ENCODE results near the gene POLA1.

Gene POLA1

DNA sequence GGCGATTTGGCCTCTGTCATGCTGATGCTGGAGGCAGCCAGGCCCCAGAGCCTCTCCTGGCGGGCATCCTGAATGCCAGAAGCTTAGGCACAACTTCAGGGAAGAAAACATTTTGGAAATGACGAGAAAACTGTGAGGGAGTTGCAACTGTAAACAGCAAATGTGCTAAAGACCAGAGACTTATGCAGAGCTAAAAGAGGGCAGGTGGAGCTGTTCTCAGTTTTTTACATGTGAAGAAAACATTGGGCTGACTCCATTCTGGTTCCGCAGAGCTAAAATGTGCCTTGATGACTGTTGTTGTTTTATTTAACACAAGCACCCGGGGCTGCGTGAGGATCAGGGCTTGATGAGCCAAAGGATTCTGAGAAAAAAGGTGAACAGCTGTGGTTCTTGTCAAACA, 332.9 kb downstream of the POLA1 start:
- ATAC-seq (no peak), DNase-seq (no peak)

DNA sequence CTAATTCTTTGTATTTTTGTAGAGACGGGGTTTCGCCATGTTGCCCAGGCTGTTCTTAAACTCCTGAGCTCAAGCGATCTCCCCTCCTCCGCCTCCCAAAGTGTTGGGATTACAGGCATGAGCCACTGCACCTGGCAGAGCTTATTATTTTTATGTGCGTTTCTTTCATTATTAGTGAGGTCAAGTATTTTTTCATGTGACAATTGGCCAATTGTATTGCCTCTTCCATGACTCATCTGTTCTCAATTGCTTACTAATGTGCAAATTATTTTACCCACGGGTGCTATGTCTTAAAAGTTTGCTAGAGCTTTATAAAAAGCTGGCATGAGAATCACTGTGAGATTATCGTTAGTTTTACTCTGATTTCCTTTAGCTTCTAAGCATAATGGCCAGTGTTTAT, 335.0 kb downstream of the POLA1 start:
- no peak for ATAC-seq
- DNase-seq = no peak

DNA sequence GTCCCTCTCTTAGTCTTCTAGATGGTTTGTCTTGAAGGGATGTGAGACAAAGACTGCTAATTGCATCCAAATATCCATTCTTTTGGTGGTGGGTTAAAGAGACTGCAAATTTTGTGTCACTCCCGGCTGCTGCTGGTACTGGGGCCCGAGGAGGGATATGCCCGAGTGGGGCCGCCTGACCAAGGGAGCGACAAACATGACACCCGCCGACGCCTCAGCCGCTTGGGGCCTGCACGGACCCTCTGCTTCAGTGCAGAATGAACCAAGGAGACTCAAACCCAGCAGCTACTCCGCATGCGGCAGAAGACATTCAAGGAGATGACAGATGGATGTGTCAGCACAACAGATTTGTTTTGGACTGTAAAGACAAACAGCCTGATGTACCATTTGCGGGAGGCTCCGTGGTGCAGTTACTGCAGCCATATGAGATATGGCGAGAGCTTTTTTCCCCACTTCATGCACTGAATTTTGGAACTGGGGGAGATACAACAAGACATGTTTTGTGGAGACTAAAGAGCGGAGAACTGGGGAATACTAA, 335.6 kb downstream of the POLA1 start:
- DNase-seq = no peak
- no peak for ATAC-seq

DNA sequence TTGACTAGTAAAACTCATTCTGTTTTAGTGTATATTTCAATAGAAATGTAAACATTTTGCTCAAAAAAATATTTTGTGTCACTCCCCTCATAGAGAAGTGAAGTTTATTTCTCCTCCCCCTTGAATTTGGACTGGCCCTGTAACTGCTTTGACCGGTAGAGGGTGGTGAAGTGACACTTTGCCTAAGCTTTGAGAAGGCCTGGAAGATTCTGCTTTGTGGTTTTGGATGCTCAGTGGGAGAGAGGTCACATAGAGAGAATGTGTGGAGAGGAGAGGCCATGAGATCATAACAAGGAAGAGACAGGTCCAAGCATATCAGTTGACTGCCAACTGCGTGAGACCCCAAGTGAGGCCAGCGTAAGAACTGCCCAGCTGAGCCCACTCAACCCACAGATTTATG, 341.2 kb downstream of the POLA1 start:
- ATAC-seq = no peak
- no peak for DNase-seq

DNA sequence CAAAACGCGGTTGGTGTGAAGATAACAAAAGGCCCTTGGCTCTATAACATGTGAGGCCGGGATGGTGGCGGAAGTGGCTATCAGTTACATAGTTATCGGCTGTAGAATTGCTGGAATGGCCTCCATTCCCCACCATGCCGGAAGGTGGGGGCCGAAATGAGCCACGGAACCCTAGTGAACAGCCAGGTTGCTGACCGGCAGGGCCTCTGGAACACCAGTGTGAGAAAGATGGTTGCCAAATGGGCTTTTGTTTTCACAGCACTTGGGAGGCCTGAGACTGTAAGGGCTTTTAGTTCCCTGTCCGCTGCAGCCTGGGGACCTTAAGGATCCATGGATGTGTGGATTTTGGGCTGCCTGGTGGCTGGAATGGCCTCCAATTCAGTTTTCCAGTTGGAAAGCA, 345.3 kb downstream of the POLA1 start:
- ATAC-seq (no peak), DNase-seq (no peak)

DNA sequence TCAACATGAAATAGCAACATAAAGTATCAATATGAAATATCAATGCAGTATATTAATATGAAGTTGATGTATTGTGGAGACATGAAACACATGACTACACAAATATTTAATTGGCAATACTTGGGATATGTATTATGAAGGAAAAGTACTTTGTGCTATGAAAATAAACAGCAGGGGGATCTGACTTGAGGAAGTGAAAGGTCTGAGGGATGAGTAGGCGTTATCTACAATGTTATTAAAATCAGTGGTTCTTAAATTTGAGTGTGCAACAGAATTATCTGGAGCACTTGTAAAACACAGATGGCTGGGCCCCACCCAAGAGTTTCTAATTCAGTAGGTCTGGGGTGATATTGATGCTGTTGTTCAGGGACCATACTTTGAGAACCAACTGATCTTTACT, 349.5 kb downstream of the POLA1 start:
- DNase-seq (no peak), ATAC-seq (no peak)
